GM18508 (cell line): ENCODE data around the gene ITIH3.

Experiments used
- ATAC-seq: cut with Tn5 transposase; IDR thresholded peaks from one replicate; pipeline ENCODE4 v1.9.1; 2021; ENCODE audit warnings: moderate number of reproducible peaks; ENCODE audit not compliant: insufficient read depth, unreplicated experiment

Gene ITIH3

GRCh38 chr3:52792961-52793695 lies 1.5 kb upstream of the ITIH3 start:
- no peak for ATAC-seq

GRCh38 chr3:52793702-52794611 lies 639 bp upstream of the ITIH3 start:
- no peak for ATAC-seq

GRCh38 chr3:52795298-52795900 lies 803 bp downstream of the ITIH3 start:
- ATAC-seq, result no peak

GRCh38 chr3:52796411-52796810 lies 1.8 kb downstream of the ITIH3 start:
- no peak for ATAC-seq

GRCh38 chr3:52798376-52798977 lies 3.9 kb downstream of the ITIH3 start:
- no peak for ATAC-seq

- no peak for ATAC-seq
Observed at GRCh38 chr3:52798978-52799476, 4.4 kb downstream of the ITIH3 start.

GRCh38 chr3:52800079-52800478 lies 5.5 kb downstream of the ITIH3 start:
- ATAC-seq, result no peak

- no peak for ATAC-seq
Observed at GRCh38 chr3:52801839-52802238, 7.2 kb downstream of the ITIH3 start.

- ATAC-seq, result no peak
Observed at GRCh38 chr3:52805270-52806039, 10.9 kb downstream of the ITIH3 start.

- no peak for ATAC-seq
Observed at GRCh38 chr3:52809149-52809548, 14.6 kb downstream of the ITIH3 start.

GRCh38 chr3:52809662-52810377 lies 15.2 kb downstream of the ITIH3 start:
- no peak for ATAC-seq

- no peak for ATAC-seq
Observed at GRCh38 chr3:52810923-52811322, 16.3 kb downstream of the ITIH3 start.

- no peak for ATAC-seq
Observed at GRCh38 chr3:52811452-52812011, 16.9 kb downstream of the ITIH3 start.

GRCh38 chr3:52813810-52814209 lies 19.2 kb downstream of the ITIH3 start:
- ATAC-seq, result no peak

- ATAC-seq, result no peak
Observed at GRCh38 chr3:52816199-52816598, 21.6 kb downstream of the ITIH3 start.

GRCh38 chr3:52816654-52817053 lies 22.1 kb downstream of the ITIH3 start:
- no peak for ATAC-seq

GRCh38 chr3:52817221-52817620 lies 22.6 kb downstream of the ITIH3 start:
- no peak for ATAC-seq

GRCh38 chr3:52817860-52818259 lies 23.3 kb downstream of the ITIH3 start:
- no peak for ATAC-seq

- no peak for ATAC-seq
Observed at GRCh38 chr3:52819936-52820335, 25.3 kb downstream of the ITIH3 start.
